Heart left ventricle (tissue), 16 donors: ENCODE data around the gene ITPR2. TPM values are rescaled to one million over a fixed set of nuclear protein-coding genes. Genes with fewer than 3 reads are reported as not detected.

Experiments
- ATAC-seq, 4 donors: fragments of 200-7000 bp; cut with Tn5 transposase; one replicate each; pipeline ENCODE4 v1.9.1; 2020 to 2022; ENCODE audit warnings: moderate library complexity in 4 of 4, mild to moderate bottlenecking in 3 of 4, moderate number of reproducible peaks in 1 of 4
- DNase-seq, 5 donors: peaks; one replicate each; pipeline ENCODE4 v3.0.0-alpha.2; 2020
- H3K27ac ChIP-seq, 12 donors: fragments of 200-600 bp; sonication (generic) in 4 of 12; one replicate each; pipeline versions ENCODE4 v1.5.0 to v1.8.0; 2016 to 2022; ENCODE audit warnings: mild to moderate bottlenecking in 2 of 12
- H3K27me3 ChIP-seq, 9 donors: fragments of 200-600 bp; sonication (generic) in 2 of 9; one replicate each; pipeline versions ENCODE4 v1.5.1 to v1.8.0; 2016 to 2022; ENCODE audit warnings: mild to moderate bottlenecking in 3 of 9
- H3K36me3 ChIP-seq, 9 donors: fragments of 200-600 bp; sonication (generic) in 2 of 9; one replicate each; pipeline versions ENCODE4 v1.5.0 to v1.8.0; 2018 to 2022; ENCODE audit warnings: mild to moderate bottlenecking in 2 of 9
- H3K4me1 ChIP-seq, 12 donors: fragments of 200-600 bp; sonication (generic) in 4 of 12; one replicate each; pipeline versions ENCODE4 v1.5.0 to v1.8.0; 2016 to 2022; ENCODE audit warnings: mild to moderate bottlenecking in 3 of 12
- H3K4me3 ChIP-seq, 12 donors: fragments of 200-600 bp; sonication (generic) in 4 of 12; one replicate each; pipeline versions ENCODE4 v1.5.0 to v1.8.0; 2017 to 2022; ENCODE audit warnings: mild to moderate bottlenecking in 9 of 12, moderate library complexity in 4 of 12
- H3K9me3 ChIP-seq, 12 donors: fragments of 200-600 bp; sonication (generic) in 4 of 12; one replicate each; pipeline versions ENCODE4 v1.5.0 to v1.8.0; 2016 to 2022; ENCODE audit warnings: mild to moderate bottlenecking in 1 of 12
- CTCF ChIP-seq, 12 donors: fragments of 200-600 bp; sonication (generic) in 4 of 12; IDR thresholded peaks; one replicate each; pipeline versions ENCODE4 v1.5.0 to v1.8.0; 2018 to 2022; ENCODE audit warnings: antibody characterized with exemption in 12 of 12, mild to moderate bottlenecking in 5 of 12
- POLR2A ChIP-seq, 2 donors: fragments of 450-650 bp; IDR thresholded peaks; one replicate each; pipeline ENCODE4 v1.6.1; 2017; ENCODE audit warnings: antibody characterized with exemption in 2 of 2, mild to moderate bottlenecking in 2 of 2, moderate library complexity in 2 of 2
- WGBS, 4 donors: extraction: QIAGEN DNeasy Blood & Tissue Kit in 2 of 4; methylation state at CpG; one replicate each; pipeline versions ENCODE4 v1.1.5 to v1.1.7; 2013 to 2018; 5-methylcytosine and 5-hydroxymethylcytosine counted together
- intact Hi-C, 10 donors: fragments of 100-400 bp; cut with DNase I; formaldehyde crosslinking; loops; one replicate each; pipeline versions ENCODE4 v1.11.1 to v1.14.2; 2022
- polyA plus RNA-seq, 2 donors: library from polyadenylated mRNA; stranded (reverse); fragments of 200-250 nt; gene quantifications; one replicate each; pipeline ENCODE4 v1.2.3, GENCODE V29; 2013
- total RNA-seq, 9 donors: library from RNA; depleted of rRNA in 2 of 9; stranded (reverse); fragments of >200 nt in 2 of 9; fragmentation: NEBNext Ultra II Directional in 3 of 9; extraction: Animal tissue kit (Norgen Biotek cat#: 25700) in 3 of 9; gene quantifications; one replicate each; pipeline versions ENCODE4 v1.1.0 to v1.2.4, GENCODE V29; 2016 to 2023
- donor health status: ischemic (EF 13 %, LVEDD 7.1; RV severe dilation, severe dysfunction).
- donor health status: healthy with polysubstance abuse.
- donor health status: DM: no; HTN: yes; CAD: no.
- donor health status: DM: no; HTN: no; CAD: no.
- donor health status: ischemic (EF 25% LVEDD 6.9; RV normal size, moderate dysfunction).
- donor health status: ischemic (EF 25% LVEDD 5.7; RV mildly dilated, moderate dysfunction).
- donor health status: healthy.
- donor health status: DM: yes; HTN: yes; CAD: no.
- donor health status: ischemic (EF 35%, LVEDD 5.7; RV mildly dilated, moderate dysfunction).
- donor health status: nonischemic (EF 11% LVEDD 7.7; RV severe dilation, severe dysfunction).
- donor health status: DM: yes; HTN: yes; CAD: no.
- donor health status: PGD.
- donor health status: ischemic (EF 29% LVEDD 5.4; RV normal size, mild dysfunction).
- donor health status: nonischemic (EF 23%, LVEDD 6.1; RV moderate dilation, normal function).

ITPR2 gene
- total and polyA plus RNA-seq, 11 donors: 3.4 to 45.6 (median 11.8) TPM

GRCh38 chr12:26668847-26669246 is 164.1 kb downstream of the ITPR2 start:
- intact Hi-C loops: no loop called here
- Histone ChIP-seq H3K4me1 (no peaks in the 10 kb centered on the region), H3K27me3 (no peaks in the 10 kb centered on the region), H3K36me3 (peaks cover 0 to 24% (median 7%) of the 10 kb centered on the region in 9 donors), H3K9me3 (no peaks in the 10 kb centered on the region), H3K27ac (no peak overlapping the region), H3K4me3 (no peak overlapping the region)
- TF ChIP-seq CTCF (IDR thresholded peaks at IDR 0.05) (no peak), POLR2A (IDR thresholded peaks at IDR 0.05) (no peak)
- ATAC-seq (no peak), DNase-seq (no peak)
- WGBS, 4 donors: 62 to 96% (median 86%) methylated on average over 3 of the region's 3 CpGs

GRCh38 chr12:26668230-26668629 is 164.8 kb downstream of the ITPR2 start:
- H3K9me3 ChIP-seq: no peaks in the 10 kb centered on the region
- DNase-seq (no peak), ATAC-seq (no peak)
- intact Hi-C loops: no loop called here
- H3K27ac ChIP-seq: no peak overlapping the region
- H3K36me3 ChIP-seq: peaks cover 0 to 31% (median 13%) of the 10 kb centered on the region in 9 donors
- TF ChIP-seq CTCF (IDR thresholded peaks at IDR 0.05): no peak
- no peak for TF ChIP-seq POLR2A (IDR thresholded peaks at IDR 0.05)
- no peaks in the 10 kb centered on the region for H3K4me1 ChIP-seq
- H3K27me3 ChIP-seq: no peaks in the 10 kb centered on the region
- 85 to 97% (median 91%) methylated on average over 1 of the region's 1 CpG for WGBS, 4 donors
- no peak overlapping the region for H3K4me3 ChIP-seq

GRCh38 chr12:26666286-26666685 is 166.7 kb downstream of the ITPR2 start:
- intact Hi-C loops: no loop called here
- 88 to 92% (median 90%) methylated on average over 5 of the region's 5 CpGs for WGBS, 4 donors

GRCh38 chr12:26661399-26661798 is 171.6 kb downstream of the ITPR2 start:
- intact Hi-C loops: no loop called here

More at GRCh38 chr12:26666286-26666685, 166.7 kb downstream of the ITPR2 start:
- DNase-seq: no peak
- no peaks in the 10 kb centered on the region for H3K27me3 ChIP-seq
- peaks cover 0 to 39% (median 21%) of the 10 kb centered on the region in 9 donors for H3K36me3 ChIP-seq
- TF ChIP-seq CTCF (IDR thresholded peaks at IDR 0.05): no peak
- TF ChIP-seq POLR2A (IDR thresholded peaks at IDR 0.05): no peak
- no peaks in the 10 kb centered on the region for H3K9me3 ChIP-seq
- no peak overlapping the region for H3K27ac ChIP-seq
- ATAC-seq: no peak
- no peaks in the 10 kb centered on the region for H3K4me1 ChIP-seq
- no peak overlapping the region for H3K4me3 ChIP-seq

More at GRCh38 chr12:26661399-26661798, 171.6 kb downstream of the ITPR2 start:
- Histone ChIP-seq H3K27ac (no peak overlapping the region), H3K27me3 (no peaks in the 10 kb centered on the region), H3K4me1 (peaks cover 0 to 6% (median 0%) of the 10 kb centered on the region in 12 donors), H3K36me3 (peaks cover 0 to 67% (median 42%) of the 10 kb centered on the region in 9 donors), H3K9me3 (no peaks in the 10 kb centered on the region), H3K4me3 (no peak overlapping the region)
- DNase-seq (no peak), ATAC-seq (no peak)
- WGBS, 4 donors: 82 to 98% (median 96%) methylated on average over 3 of the region's 3 CpGs
- TF ChIP-seq CTCF (IDR thresholded peaks at IDR 0.05) (no peak), POLR2A (IDR thresholded peaks at IDR 0.05) (no peak)
